Measurements from ENCODE around the gene CAPZA1.
A peak's percentile ranks its signal among the peaks of the same experiment; 100 is the strongest.

Gene CAPZA1

GRCh38 chr1:112697781-112698201 is 78.2 kb downstream of the CAPZA1 start:
- Histone ChIP-seq H3K27ac (ENCODE audit: low read length) (no peak overlapping the region), H3K9ac (ENCODE audit: low read length) (no peak overlapping the region), H3K27me3 (ENCODE audit: control insufficient read depth, insufficient read depth, low read length) (peaks cover 28% of the 10 kb centered on the region), H3K4me3 (ENCODE audit: low read length) (no peak overlapping the region), H3K9me3 (ENCODE audit: control insufficient read depth, low read depth, low read length) (no peaks in the 10 kb centered on the region), H3K4me1 (ENCODE audit: control insufficient read depth, low read depth, low read length) (peaks cover 26% of the 10 kb centered on the region), H3K36me3 (ENCODE audit: control insufficient read depth, low read depth, low read length) (peaks cover 32% of the 10 kb centered on the region)

- Histone ChIP-seq H3K27ac (ENCODE audit: low read length) (no peak overlapping the region), H3K4me1 (ENCODE audit: control insufficient read depth, low read depth, low read length) (peaks cover 26% of the 10 kb centered on the region), H3K4me3 (ENCODE audit: low read length) (no peak overlapping the region), H3K27me3 (ENCODE audit: control insufficient read depth, insufficient read depth, low read length) (peaks cover 35% of the 10 kb centered on the region), H3K9me3 (ENCODE audit: control insufficient read depth, low read depth, low read length) (no peaks in the 10 kb centered on the region), H3K36me3 (ENCODE audit: control insufficient read depth, low read depth, low read length) (peaks cover 27% of the 10 kb centered on the region), H3K9ac (ENCODE audit: low read length) (no peak overlapping the region)
Observed at GRCh38 chr1:112698366-112699310, 79.0 kb downstream of the CAPZA1 start.

- Histone ChIP-seq H3K9ac (ENCODE audit: low read length) (no peak overlapping the region), H3K4me1 (ENCODE audit: control insufficient read depth, low read depth, low read length) (peaks cover 33% of the 10 kb centered on the region), H3K27ac (ENCODE audit: low read length) (no peak overlapping the region), H3K4me3 (ENCODE audit: low read length) (no peak overlapping the region), H3K36me3 (ENCODE audit: control insufficient read depth, low read depth, low read length) (peaks cover 21% of the 10 kb centered on the region), H3K9me3 (ENCODE audit: control insufficient read depth, low read depth, low read length) (no peaks in the 10 kb centered on the region), H3K27me3 (ENCODE audit: control insufficient read depth, insufficient read depth, low read length) (peaks cover 45% of the 10 kb centered on the region)
Observed at GRCh38 chr1:112699425-112700144, 80.0 kb downstream of the CAPZA1 start.

- Histone ChIP-seq H3K9me3 (ENCODE audit: control insufficient read depth, low read depth, low read length) (no peaks in the 10 kb centered on the region), H3K4me3 (ENCODE audit: low read length) (no peak overlapping the region), H3K9ac (ENCODE audit: low read length) (no peak overlapping the region), H3K27me3 (ENCODE audit: control insufficient read depth, insufficient read depth, low read length) (peaks cover 45% of the 10 kb centered on the region), H3K36me3 (ENCODE audit: control insufficient read depth, low read depth, low read length) (peaks cover 18% of the 10 kb centered on the region), H3K27ac (ENCODE audit: low read length) (no peak overlapping the region), H3K4me1 (ENCODE audit: control insufficient read depth, low read depth, low read length) (peaks cover 40% of the 10 kb centered on the region)
Observed at GRCh38 chr1:112700290-112701226, 80.9 kb downstream of the CAPZA1 start.

DNA sequence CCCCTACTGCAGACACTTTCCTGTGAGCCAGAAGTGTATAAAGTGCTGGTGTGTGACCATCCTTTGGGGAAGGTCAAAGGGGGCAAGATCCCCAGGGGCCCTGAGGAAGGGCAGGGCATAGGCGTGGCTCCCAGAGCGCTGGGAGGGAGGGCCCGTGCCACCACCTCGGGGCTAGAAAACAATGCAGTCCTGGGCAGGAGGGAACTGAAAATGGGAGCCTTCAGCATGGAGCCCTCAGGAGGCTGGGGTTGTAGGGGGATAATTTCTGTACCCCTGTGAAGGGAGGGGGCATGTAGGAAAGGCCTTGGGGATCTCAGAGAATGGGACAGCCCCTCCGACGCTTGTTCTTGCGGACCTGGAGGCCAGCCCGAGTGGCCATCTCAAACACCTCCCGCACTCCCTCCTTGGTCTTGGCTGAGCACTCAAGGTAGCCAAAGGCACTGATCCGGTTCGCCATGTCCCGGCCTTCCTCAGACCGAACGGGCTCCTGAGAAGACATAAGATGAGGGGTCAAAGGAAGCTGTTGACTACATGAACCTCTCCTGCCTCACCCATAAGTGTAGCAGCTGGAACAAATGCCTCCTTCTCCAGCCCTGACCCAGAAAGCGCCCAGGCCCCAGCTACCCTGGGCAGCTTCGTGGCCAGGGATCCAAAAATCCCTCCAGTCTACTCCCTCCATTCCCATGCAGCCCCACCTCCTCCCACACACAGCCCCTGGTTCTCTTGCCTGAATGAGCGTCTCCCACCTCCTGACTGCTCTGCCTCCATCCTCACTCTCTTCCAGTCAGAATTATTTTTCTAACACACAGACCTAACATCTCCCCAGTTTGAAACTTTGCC is 81.8 kb downstream of the CAPZA1 start:
- Histone ChIP-seq H3K4me3 (ENCODE audit: low read length) (no peak overlapping the region), H3K9ac (ENCODE audit: low read length) (no peak overlapping the region), H3K4me1 (ENCODE audit: control insufficient read depth, low read depth, low read length) (peaks cover 46% of the 10 kb centered on the region), H3K9me3 (ENCODE audit: control insufficient read depth, low read depth, low read length) (no peaks in the 10 kb centered on the region), H3K27me3 (ENCODE audit: control insufficient read depth, insufficient read depth, low read length) (peaks cover 49% of the 10 kb centered on the region), H3K36me3 (ENCODE audit: control insufficient read depth, low read depth, low read length) (peaks cover 18% of the 10 kb centered on the region), H3K27ac (ENCODE audit: low read length) (no peak overlapping the region)

GRCh38 chr1:112702067-112702395 is 82.4 kb downstream of the CAPZA1 start:
- no peak overlapping the region for H3K9ac ChIP-seq (ENCODE audit: low read length)
- peaks cover 14% of the 10 kb centered on the region for H3K36me3 ChIP-seq (ENCODE audit: control insufficient read depth, low read depth, low read length)
- H3K9me3 ChIP-seq (ENCODE audit: control insufficient read depth, low read depth, low read length) = no peaks in the 10 kb centered on the region
- H3K4me1 ChIP-seq (ENCODE audit: control insufficient read depth, low read depth, low read length) = peaks cover 46% of the 10 kb centered on the region
- no peak overlapping the region for H3K27ac ChIP-seq (ENCODE audit: low read length)
- H3K4me3 ChIP-seq (ENCODE audit: low read length) = no peak overlapping the region
- H3K27me3 ChIP-seq (ENCODE audit: control insufficient read depth, insufficient read depth, low read length) = peaks cover 49% of the 10 kb centered on the region

- Histone ChIP-seq H3K27me3 (ENCODE audit: control insufficient read depth, insufficient read depth, low read length) (peaks cover 51% of the 10 kb centered on the region), H3K36me3 (ENCODE audit: control insufficient read depth, low read depth, low read length) (peaks cover 14% of the 10 kb centered on the region), H3K4me1 (ENCODE audit: control insufficient read depth, low read depth, low read length) (peaks cover 47% of the 10 kb centered on the region), H3K9ac (ENCODE audit: low read length) (no peak overlapping the region), H3K9me3 (ENCODE audit: control insufficient read depth, low read depth, low read length) (no peaks in the 10 kb centered on the region), H3K4me3 (ENCODE audit: low read length) (no peak overlapping the region), H3K27ac (ENCODE audit: low read length) (no peak overlapping the region)
Observed at GRCh38 chr1:112702420-112703261, 83.0 kb downstream of the CAPZA1 start.

GRCh38 chr1:112703706-112704105 is 84.1 kb downstream of the CAPZA1 start:
- Histone ChIP-seq H3K4me1 (ENCODE audit: control insufficient read depth, low read depth, low read length) (peaks cover 46% of the 10 kb centered on the region), H3K9ac (ENCODE audit: low read length) (no peak overlapping the region), H3K4me3 (ENCODE audit: low read length) (no peak overlapping the region), H3K36me3 (ENCODE audit: control insufficient read depth, low read depth, low read length) (peaks cover 8% of the 10 kb centered on the region), H3K27me3 (ENCODE audit: control insufficient read depth, insufficient read depth, low read length) (peaks cover 56% of the 10 kb centered on the region), H3K27ac (ENCODE audit: low read length) (no peak overlapping the region), H3K9me3 (ENCODE audit: control insufficient read depth, low read depth, low read length) (no peaks in the 10 kb centered on the region)

GRCh38 chr1:112704391-112704933 is 84.8 kb downstream of the CAPZA1 start:
- Histone ChIP-seq H3K4me3 (ENCODE audit: low read length) (peak overlapping the region; percentile 70), H3K4me1 (ENCODE audit: control insufficient read depth, low read depth, low read length) (peaks cover 44% of the 10 kb centered on the region), H3K9ac (ENCODE audit: low read length) (no peak overlapping the region), H3K36me3 (ENCODE audit: control insufficient read depth, low read depth, low read length) (peaks cover 5% of the 10 kb centered on the region), H3K27ac (ENCODE audit: low read length) (no peak overlapping the region), H3K9me3 (ENCODE audit: control insufficient read depth, low read depth, low read length) (no peaks in the 10 kb centered on the region), H3K27me3 (ENCODE audit: control insufficient read depth, insufficient read depth, low read length) (peaks cover 48% of the 10 kb centered on the region)

Measured in iPS-18a (cell line).